ENCODE measurements around the gene PTPN11. TPM values are rescaled to one million over a fixed set of nuclear protein-coding genes. Genes with fewer than 3 reads are reported as not detected.

The PTPN11 gene
- total and polyA plus RNA-seq, 2 donors from 2014 or later, result 20.0 to 105 TPM

DNA sequence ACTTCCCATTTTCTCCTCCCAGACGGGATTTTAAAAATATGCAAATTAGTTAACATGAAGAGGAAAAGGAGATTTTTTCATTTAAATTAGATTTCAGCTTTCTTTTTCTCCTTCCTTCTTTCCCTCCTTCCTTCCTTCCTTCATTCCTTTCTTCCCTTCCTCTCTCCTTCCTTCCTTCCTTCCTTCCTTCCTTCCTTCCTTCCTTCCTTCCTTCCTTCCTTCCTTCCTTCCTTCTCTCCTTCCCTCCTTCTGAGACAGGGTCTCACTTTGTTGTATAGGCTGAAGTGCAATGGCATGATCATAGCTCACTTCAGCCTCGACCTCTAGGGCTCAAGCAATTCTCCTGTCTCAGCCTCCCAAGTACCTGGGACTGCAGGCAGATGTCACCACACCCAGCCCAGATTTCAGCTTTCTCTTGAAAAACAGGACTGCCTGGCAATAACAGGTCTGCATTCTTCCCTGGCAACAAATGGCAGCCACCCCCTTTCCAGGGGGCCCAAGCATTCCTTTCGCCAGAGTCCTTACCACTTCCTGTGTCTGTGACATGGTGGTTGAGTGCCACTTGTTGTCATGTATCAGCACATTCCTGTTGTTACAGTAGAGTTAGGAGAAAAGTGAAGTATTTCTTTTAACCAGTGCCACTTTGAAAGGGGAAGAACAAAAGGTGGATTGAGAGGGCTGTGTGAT, 119.1 kb downstream of the PTPN11 start:
- Histone ChIP-seq H3K4me3 (ENCODE audit: low read length in 3 of 3) (no peak overlapping the region), H3K9me3 (ENCODE audit: control insufficient read depth in 2 of 3, insufficient read depth in 1 of 3, low read length in 3 of 3) (no peaks in the 10 kb centered on the region), H3K9ac (ENCODE audit: low read length in 3 of 3) (no peak overlapping the region), H3K27ac (ENCODE audit: low read depth in 2 of 2, low read length in 2 of 2) (no peak overlapping the region), H3K4me1 (ENCODE audit: control insufficient read depth in 2 of 3, insufficient read depth in 2 of 3, low read depth in 1 of 3, low read length in 3 of 3) (no peaks in the 10 kb centered on the region), H3K36me3 (ENCODE audit: control insufficient read depth in 2 of 3, insufficient read depth in 3 of 3, low read length in 3 of 3) (no peaks in the 10 kb centered on the region), H3K27me3 (ENCODE audit: control insufficient read depth, insufficient read depth, low read length) (no peaks in the 10 kb centered on the region)
- TF ChIP-seq, protein P1, sequence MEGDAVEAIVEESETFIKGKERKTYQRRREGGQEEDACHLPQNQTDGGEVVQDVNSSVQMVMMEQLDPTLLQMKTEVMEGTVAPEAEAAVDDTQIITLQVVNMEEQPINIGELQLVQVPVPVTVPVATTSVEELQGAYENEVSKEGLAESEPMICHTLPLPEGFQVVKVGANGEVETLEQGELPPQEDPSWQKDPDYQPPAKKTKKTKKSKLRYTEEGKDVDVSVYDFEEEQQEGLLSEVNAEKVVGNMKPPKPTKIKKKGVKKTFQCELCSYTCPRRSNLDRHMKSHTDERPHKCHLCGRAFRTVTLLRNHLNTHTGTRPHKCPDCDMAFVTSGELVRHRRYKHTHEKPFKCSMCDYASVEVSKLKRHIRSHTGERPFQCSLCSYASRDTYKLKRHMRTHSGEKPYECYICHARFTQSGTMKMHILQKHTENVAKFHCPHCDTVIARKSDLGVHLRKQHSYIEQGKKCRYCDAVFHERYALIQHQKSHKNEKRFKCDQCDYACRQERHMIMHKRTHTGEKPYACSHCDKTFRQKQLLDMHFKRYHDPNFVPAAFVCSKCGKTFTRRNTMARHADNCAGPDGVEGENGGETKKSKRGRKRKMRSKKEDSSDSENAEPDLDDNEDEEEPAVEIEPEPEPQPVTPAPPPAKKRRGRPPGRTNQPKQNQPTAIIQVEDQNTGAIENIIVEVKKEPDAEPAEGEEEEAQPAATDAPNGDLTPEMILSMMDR (IDR thresholded peaks at IDR 0.05; ENCODE audit: borderline replicate concordance, extremely low read depth, insufficient read depth), result no peak
- DNase-seq (peak in 2 of 5 donors; percentile 3 to 15), FAIRE-seq (no peak)
- intact Hi-C loops (cut with DNase I), result no loop called here

DNA sequence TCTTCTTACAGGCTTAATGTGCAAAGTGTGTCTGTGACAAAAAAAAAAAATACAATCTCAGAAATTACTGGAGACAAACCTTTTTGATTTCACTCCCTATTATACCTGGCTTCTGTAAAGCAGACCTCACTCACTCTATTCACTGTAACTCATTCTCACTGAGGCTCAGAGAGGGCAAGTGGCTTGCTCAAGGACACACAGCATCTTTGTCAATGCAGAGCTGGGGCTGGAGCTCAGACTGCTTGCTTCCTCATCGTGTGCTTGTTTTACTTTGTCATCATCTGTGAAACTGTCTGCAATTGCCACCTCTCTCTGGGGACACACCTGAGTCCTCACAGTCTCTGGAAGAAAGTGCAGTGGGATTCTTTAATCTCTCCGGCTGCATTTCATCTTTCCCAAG, 120.0 kb downstream of the PTPN11 start:
- DNase-seq, result no peak
- H3K36me3 ChIP-seq (ENCODE audit: control insufficient read depth in 2 of 3, insufficient read depth in 3 of 3, low read length in 3 of 3), result no peaks in the 10 kb centered on the region
- H3K27ac ChIP-seq (ENCODE audit: low read depth in 2 of 2, low read length in 2 of 2), result no peak overlapping the region
- FAIRE-seq, result no peak
- H3K4me3 ChIP-seq (ENCODE audit: low read length in 3 of 3), result no peak overlapping the region
- no peak overlapping the region for H3K9ac ChIP-seq (ENCODE audit: low read length in 3 of 3)
- no peaks in the 10 kb centered on the region for H3K4me1 ChIP-seq (ENCODE audit: control insufficient read depth in 2 of 3, insufficient read depth in 2 of 3, low read depth in 1 of 3, low read length in 3 of 3)
- H3K9me3 ChIP-seq (ENCODE audit: control insufficient read depth in 2 of 3, insufficient read depth in 1 of 3, low read length in 3 of 3), result no peaks in the 10 kb centered on the region
- TF ChIP-seq, protein P1 (IDR thresholded peaks at IDR 0.05; ENCODE audit: borderline replicate concordance, extremely low read depth, insufficient read depth), result no peak
- H3K27me3 ChIP-seq (ENCODE audit: control insufficient read depth, insufficient read depth, low read length), result no peaks in the 10 kb centered on the region
- intact Hi-C loops (cut with DNase I), result no loop called here

DNA sequence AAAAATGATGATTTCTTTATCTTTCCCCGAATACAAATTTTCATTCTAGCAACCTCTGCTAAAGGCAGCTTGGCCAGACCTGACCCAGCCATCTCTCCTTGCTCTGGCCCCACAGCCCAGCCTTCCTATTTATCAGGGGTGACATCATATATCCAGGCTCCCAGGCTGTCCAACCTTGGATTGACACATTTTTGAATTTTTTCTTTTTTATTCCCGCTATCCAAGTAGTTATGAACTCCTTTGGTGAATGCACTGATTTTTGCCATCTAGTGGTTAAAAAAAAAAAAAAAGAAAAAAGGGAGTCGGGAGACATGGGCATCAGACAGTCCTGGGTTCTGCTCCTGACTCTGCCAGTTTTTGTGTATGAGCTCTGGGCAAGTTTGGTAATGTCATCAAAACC, 120.5 kb downstream of the PTPN11 start:
- Histone ChIP-seq H3K4me3 (ENCODE audit: low read length in 3 of 3) (no peak overlapping the region), H3K9me3 (ENCODE audit: control insufficient read depth in 2 of 3, insufficient read depth in 1 of 3, low read length in 3 of 3) (no peaks in the 10 kb centered on the region), H3K27me3 (ENCODE audit: control insufficient read depth, insufficient read depth, low read length) (no peaks in the 10 kb centered on the region), H3K27ac (ENCODE audit: low read depth in 2 of 2, low read length in 2 of 2) (no peak overlapping the region), H3K36me3 (ENCODE audit: control insufficient read depth in 2 of 3, insufficient read depth in 3 of 3, low read length in 3 of 3) (no peaks in the 10 kb centered on the region), H3K4me1 (ENCODE audit: control insufficient read depth in 2 of 3, insufficient read depth in 2 of 3, low read depth in 1 of 3, low read length in 3 of 3) (no peaks in the 10 kb centered on the region), H3K9ac (ENCODE audit: low read length in 3 of 3) (no peak overlapping the region)
- intact Hi-C loops (cut with DNase I), result no loop called here
- DNase-seq (no peak), FAIRE-seq (no peak)
- TF ChIP-seq, protein P1 (IDR thresholded peaks at IDR 0.05; ENCODE audit: borderline replicate concordance, extremely low read depth, insufficient read depth), result no peak

DNA sequence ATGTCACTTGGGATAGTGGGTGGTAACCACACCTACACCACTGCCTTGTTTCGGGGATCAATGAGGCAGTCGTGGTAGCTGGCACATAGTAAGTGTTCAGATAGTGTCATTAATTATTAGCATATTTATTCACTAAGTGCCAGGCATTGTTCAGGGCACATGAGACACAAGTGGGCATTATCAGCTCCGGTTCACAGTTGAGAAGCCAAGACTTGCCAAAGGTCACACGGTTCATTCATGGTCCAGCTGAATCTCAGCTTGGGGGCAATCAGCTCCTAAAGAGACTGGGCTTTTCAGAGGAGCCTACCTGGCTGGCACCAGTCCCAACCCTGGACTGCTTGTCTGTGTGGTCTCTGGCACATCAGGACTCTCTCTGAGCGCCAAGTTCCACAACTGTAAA, 121.3 kb downstream of the PTPN11 start:
- TF ChIP-seq, protein P1 (IDR thresholded peaks at IDR 0.05; ENCODE audit: borderline replicate concordance, extremely low read depth, insufficient read depth), result no peak
- no peak for DNase-seq
- no peak overlapping the region for H3K9ac ChIP-seq (ENCODE audit: low read length in 3 of 3)
- FAIRE-seq, result no peak
- H3K27me3 ChIP-seq (ENCODE audit: control insufficient read depth, insufficient read depth, low read length), result no peaks in the 10 kb centered on the region
- no peak overlapping the region for H3K4me3 ChIP-seq (ENCODE audit: low read length in 3 of 3)
- no peaks in the 10 kb centered on the region for H3K4me1 ChIP-seq (ENCODE audit: control insufficient read depth in 2 of 3, insufficient read depth in 2 of 3, low read depth in 1 of 3, low read length in 3 of 3)
- intact Hi-C loops (cut with DNase I), result no loop called here
- no peak overlapping the region for H3K27ac ChIP-seq (ENCODE audit: low read depth in 2 of 2, low read length in 2 of 2)
- H3K36me3 ChIP-seq (ENCODE audit: control insufficient read depth in 2 of 3, insufficient read depth in 3 of 3, low read length in 3 of 3), result no peaks in the 10 kb centered on the region
- no peaks in the 10 kb centered on the region for H3K9me3 ChIP-seq (ENCODE audit: control insufficient read depth in 2 of 3, insufficient read depth in 1 of 3, low read length in 3 of 3)

All from kidney (tissue), 14 donors.